GM12892 (cell line): ENCODE data around the gene SOX5.

ENCODE experiments used
- POLR2AphosphoS5 ChIP-seq: IDR thresholded peaks from 2 replicates; pipeline ENCODE4 v1.6.1; 2011; ENCODE audit warnings: low read depth, low read length, control low read depth
- TAF1 ChIP-seq: IDR thresholded peaks from 2 replicates; pipeline ENCODE4 v1.6.1; 2011; ENCODE audit warnings: low read depth, mild to moderate bottlenecking, control low read depth, low read length, borderline replicate concordance

GRCh38 chr12:23681237-23681636 is 268.2 kb downstream of the SOX5 start:
- no peak for TF ChIP-seq TAF1
- no peak for TF ChIP-seq POLR2AphosphoS5
